ENCODE measurements around the gene AQP9.

AQP9 gene

DNA sequence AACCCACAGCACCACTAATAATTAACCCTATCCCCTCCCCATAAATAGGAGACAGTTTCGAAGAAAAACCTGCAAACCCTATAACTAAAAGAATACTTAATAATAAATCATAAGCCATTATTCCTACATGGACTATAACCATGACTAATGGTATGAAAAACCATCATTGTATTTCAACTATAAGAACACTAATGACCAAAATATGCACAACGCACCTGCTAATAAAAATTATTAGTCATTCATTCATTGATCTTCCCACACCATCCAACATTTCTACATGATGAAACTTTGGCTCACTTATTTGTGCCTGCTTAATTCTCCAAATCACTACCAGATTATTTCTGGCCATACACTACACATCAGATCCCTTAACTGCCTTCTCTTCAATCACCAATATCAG lies 16.6 kb downstream of the AQP9 start:
- H3K4me1 ChIP-seq (ENCODE audit: control insufficient read depth, insufficient read depth, low read length, poor library complexity, severe bottlenecking): no peaks in the 10 kb centered on the region
- no peaks in the 10 kb centered on the region for H3K9me3 ChIP-seq (ENCODE audit: control insufficient read depth, low read length)
- no peak overlapping the region for H3K4me3 ChIP-seq (ENCODE audit: insufficient read depth, low read depth, low read length, poor library complexity, severe bottlenecking)
- no peak for DNase-seq
- H3K36me3 ChIP-seq (ENCODE audit: control insufficient read depth, insufficient read depth, low read length): no peaks in the 10 kb centered on the region
- H3K27ac ChIP-seq (ENCODE audit: insufficient read depth, low read length, poor library complexity, severe bottlenecking): no peak overlapping the region
- no peaks in the 10 kb centered on the region for H3K27me3 ChIP-seq (replicated peaks; ENCODE audit: control insufficient read depth, insufficient read depth, low read length, poor library complexity, severe bottlenecking)

DNA sequence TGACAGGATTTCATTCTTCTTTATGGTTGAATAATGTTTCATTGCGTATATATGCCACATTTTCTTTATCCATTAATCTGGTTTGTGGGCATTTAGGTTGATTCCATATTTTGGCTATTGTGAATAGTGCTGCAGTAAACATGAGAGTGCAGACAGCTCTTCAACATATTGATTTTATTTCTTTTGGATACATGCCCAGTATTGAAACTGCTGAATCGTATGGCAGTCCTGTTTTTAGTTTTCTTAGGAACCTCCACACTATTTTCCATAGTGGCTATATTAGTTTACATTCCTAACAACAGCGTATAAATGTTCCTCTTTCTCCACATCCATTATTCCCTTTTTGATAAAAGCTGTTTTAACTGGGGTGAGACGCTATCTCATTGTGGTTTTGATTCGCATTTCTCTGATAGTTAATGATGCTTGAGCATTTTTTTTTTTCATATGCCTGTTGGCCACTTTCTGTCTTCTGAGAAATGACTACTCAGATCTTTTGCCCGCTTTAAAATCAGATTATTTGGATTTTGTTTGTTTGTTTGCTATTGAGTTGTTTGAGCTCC lies 21.7 kb downstream of the AQP9 start:
- no peaks in the 10 kb centered on the region for H3K9me3 ChIP-seq (ENCODE audit: control insufficient read depth, low read length)

DNA sequence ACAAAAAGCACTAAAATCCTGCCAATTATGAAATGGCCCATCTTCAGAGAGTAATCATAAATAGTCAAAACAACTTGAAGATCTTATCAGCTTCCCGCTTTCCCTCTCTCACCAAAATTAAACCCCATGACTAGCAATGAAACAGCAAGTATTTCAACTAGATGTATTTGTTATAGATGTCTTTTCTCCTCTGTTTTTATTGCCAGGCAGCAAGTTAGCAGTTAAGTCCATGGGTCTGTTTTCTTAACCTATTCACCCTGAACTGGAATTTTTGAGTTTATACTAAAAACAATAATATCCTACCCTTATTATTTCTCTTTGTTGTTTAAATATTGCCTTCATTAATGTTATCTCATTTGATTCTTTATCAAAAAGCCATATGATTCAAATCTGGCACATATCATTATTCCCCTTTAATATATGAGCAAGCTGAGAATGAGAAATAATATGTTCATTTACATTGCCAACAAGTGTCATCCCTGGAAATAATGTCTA lies 23.3 kb downstream of the AQP9 start:
- H3K9me3 ChIP-seq (ENCODE audit: control insufficient read depth, low read length): no peaks in the 10 kb centered on the region
- no peaks in the 10 kb centered on the region for H3K27me3 ChIP-seq (replicated peaks; ENCODE audit: control insufficient read depth, insufficient read depth, low read length, poor library complexity, severe bottlenecking)
- DNase-seq: no peak
- no peaks in the 10 kb centered on the region for H3K36me3 ChIP-seq (ENCODE audit: control insufficient read depth, insufficient read depth, low read length)
- no peak overlapping the region for H3K27ac ChIP-seq (ENCODE audit: insufficient read depth, low read length, poor library complexity, severe bottlenecking)
- no peaks in the 10 kb centered on the region for H3K4me1 ChIP-seq (ENCODE audit: control insufficient read depth, insufficient read depth, low read length, poor library complexity, severe bottlenecking)
- no peak overlapping the region for H3K4me3 ChIP-seq (ENCODE audit: insufficient read depth, low read depth, low read length, poor library complexity, severe bottlenecking)

More for the DNA sequence above, 21.7 kb downstream of the AQP9 start:
- Histone ChIP-seq H3K4me1 (ENCODE audit: control insufficient read depth, insufficient read depth, low read length, poor library complexity, severe bottlenecking) (no peaks in the 10 kb centered on the region), H3K27ac (ENCODE audit: insufficient read depth, low read length, poor library complexity, severe bottlenecking) (no peak overlapping the region), H3K36me3 (ENCODE audit: control insufficient read depth, insufficient read depth, low read length) (no peaks in the 10 kb centered on the region), H3K27me3 (replicated peaks; ENCODE audit: control insufficient read depth, insufficient read depth, low read length, poor library complexity, severe bottlenecking) (no peaks in the 10 kb centered on the region), H3K4me3 (ENCODE audit: insufficient read depth, low read depth, low read length, poor library complexity, severe bottlenecking) (no peak overlapping the region)
- DNase-seq: no peak

DNA sequence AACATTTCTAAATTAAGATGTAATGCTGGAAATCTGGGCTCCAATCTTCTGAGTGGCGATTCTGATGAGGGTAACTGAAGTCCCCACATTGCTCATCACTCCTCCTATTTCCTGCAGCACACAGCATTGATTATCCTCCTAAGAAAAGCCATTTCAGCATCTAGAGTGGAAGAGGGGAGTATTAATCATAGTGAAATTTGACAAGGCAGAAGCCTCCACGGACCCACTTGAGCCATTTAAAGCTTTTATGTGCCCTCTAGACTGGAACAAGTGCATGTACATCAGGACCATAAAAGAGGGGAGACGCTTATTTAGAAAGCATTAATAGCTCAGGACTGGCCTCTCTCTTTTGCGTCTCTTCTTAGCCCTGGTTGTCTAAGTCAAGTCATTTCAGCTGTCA lies 25.8 kb downstream of the AQP9 start:
- Histone ChIP-seq H3K27ac (ENCODE audit: insufficient read depth, low read length, poor library complexity, severe bottlenecking) (no peak overlapping the region), H3K36me3 (ENCODE audit: control insufficient read depth, insufficient read depth, low read length) (no peaks in the 10 kb centered on the region), H3K4me3 (ENCODE audit: insufficient read depth, low read depth, low read length, poor library complexity, severe bottlenecking) (no peak overlapping the region), H3K4me1 (ENCODE audit: control insufficient read depth, insufficient read depth, low read length, poor library complexity, severe bottlenecking) (no peaks in the 10 kb centered on the region), H3K27me3 (replicated peaks; ENCODE audit: control insufficient read depth, insufficient read depth, low read length, poor library complexity, severe bottlenecking) (no peaks in the 10 kb centered on the region), H3K9me3 (ENCODE audit: control insufficient read depth, low read length) (no peaks in the 10 kb centered on the region)
- no peak for DNase-seq

DNA sequence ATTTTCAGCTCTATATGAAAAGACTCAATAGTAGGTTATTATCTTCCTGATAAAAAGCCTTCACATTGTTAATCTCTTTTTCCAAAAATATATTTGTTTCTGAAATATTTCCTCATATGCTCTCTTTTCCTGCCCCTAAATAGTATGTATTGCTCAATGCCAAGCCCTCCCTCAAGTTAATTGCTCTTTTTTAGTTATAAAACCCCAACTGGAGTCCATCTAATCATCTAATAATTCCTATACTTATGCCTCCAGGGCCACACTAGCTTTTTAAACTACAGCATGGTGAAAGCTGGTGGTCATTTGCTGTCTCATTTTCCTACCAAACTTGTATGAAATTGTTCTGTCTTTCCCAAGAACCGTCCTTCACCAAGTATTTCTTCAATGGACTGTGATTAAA lies 26.7 kb downstream of the AQP9 start:
- no peaks in the 10 kb centered on the region for H3K4me1 ChIP-seq (ENCODE audit: control insufficient read depth, insufficient read depth, low read length, poor library complexity, severe bottlenecking)
- no peak for DNase-seq
- H3K4me3 ChIP-seq (ENCODE audit: insufficient read depth, low read depth, low read length, poor library complexity, severe bottlenecking): no peak overlapping the region
- no peaks in the 10 kb centered on the region for H3K27me3 ChIP-seq (replicated peaks; ENCODE audit: control insufficient read depth, insufficient read depth, low read length, poor library complexity, severe bottlenecking)
- H3K36me3 ChIP-seq (ENCODE audit: control insufficient read depth, insufficient read depth, low read length): no peaks in the 10 kb centered on the region
- no peaks in the 10 kb centered on the region for H3K9me3 ChIP-seq (ENCODE audit: control insufficient read depth, low read length)
- no peak overlapping the region for H3K27ac ChIP-seq (ENCODE audit: insufficient read depth, low read length, poor library complexity, severe bottlenecking)

DNA sequence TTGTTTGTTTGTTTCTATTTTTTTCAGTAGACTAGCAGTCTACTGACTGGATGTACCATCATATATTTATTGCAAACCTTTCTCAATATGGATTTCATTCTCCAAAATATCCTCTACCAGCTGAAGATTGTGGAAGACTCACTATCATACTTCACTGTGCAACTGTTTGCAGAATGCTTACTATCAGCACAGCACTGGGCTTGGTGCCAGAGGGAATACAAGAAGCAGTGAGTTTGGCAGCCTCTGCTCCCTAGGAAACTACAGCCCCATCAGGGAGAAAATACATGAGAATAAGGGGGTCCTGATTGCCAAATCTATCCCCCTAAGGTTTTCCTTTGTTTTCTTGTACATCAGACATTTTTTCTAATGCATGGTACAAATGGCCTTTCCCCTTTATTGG lies 27.5 kb downstream of the AQP9 start:
- no peak for DNase-seq
- Histone ChIP-seq H3K27ac (ENCODE audit: insufficient read depth, low read length, poor library complexity, severe bottlenecking) (no peak overlapping the region), H3K27me3 (replicated peaks; ENCODE audit: control insufficient read depth, insufficient read depth, low read length, poor library complexity, severe bottlenecking) (no peaks in the 10 kb centered on the region), H3K4me1 (ENCODE audit: control insufficient read depth, insufficient read depth, low read length, poor library complexity, severe bottlenecking) (no peaks in the 10 kb centered on the region), H3K9me3 (ENCODE audit: control insufficient read depth, low read length) (no peaks in the 10 kb centered on the region), H3K36me3 (ENCODE audit: control insufficient read depth, insufficient read depth, low read length) (no peaks in the 10 kb centered on the region), H3K4me3 (ENCODE audit: insufficient read depth, low read depth, low read length, poor library complexity, severe bottlenecking) (no peak overlapping the region)

DNA sequence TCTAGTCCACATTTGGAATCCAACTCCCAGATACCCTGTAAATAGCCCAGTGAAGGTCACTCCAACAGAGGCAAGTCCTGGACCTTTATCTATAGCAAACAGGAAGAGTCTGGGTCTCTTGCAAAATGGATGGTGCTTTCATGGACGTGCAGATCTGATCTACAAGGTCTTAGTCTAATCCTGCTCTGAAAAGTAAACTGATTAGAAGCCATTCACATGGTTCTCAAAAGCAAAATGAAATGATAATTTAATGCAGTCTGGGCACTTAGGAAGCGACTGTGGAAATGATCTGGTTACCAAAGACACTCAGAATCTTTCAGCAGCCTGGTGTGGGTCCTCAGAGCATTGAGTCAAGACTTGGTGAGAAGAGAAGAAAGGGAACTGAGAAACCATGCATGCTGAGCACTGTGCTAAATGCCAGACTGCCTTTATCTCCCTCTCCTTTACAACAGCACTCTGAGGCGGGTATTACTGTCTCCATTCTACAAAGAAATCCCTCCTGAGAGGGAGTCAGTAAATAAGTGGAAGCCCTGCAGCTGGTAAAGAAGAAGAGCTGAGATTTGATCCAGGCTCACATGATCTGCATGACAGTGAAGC lies 29.0 kb downstream of the AQP9 start:
- Histone ChIP-seq H3K27me3 (replicated peaks; ENCODE audit: control insufficient read depth, insufficient read depth, low read length, poor library complexity, severe bottlenecking) (no peaks in the 10 kb centered on the region), H3K9me3 (ENCODE audit: control insufficient read depth, low read length) (no peaks in the 10 kb centered on the region), H3K36me3 (ENCODE audit: control insufficient read depth, insufficient read depth, low read length) (no peaks in the 10 kb centered on the region), H3K4me3 (ENCODE audit: insufficient read depth, low read depth, low read length, poor library complexity, severe bottlenecking) (no peak overlapping the region), H3K4me1 (ENCODE audit: control insufficient read depth, insufficient read depth, low read length, poor library complexity, severe bottlenecking) (no peaks in the 10 kb centered on the region), H3K27ac (ENCODE audit: insufficient read depth, low read length, poor library complexity, severe bottlenecking) (no peak overlapping the region)
- no peak for DNase-seq

DNA sequence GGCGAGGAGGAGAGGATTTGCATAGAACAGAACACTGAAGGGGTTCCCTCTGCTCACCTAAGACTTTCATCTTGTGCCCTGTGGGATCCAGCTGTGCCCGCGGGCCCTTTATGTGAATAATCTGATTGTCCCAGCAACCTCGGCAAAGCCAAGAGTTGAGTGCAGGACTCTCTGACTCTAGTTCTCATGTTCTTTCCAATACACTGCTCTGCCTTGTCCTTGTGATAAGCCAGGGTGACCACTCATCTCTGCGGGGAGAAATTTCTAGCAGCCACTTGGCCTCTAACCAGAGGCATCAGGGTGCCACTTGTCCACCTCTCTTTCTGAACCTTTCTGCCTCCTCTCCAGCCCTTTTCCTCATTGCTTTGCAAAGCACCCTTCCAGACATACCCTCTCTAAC lies 31.8 kb downstream of the AQP9 start:
- H3K36me3 ChIP-seq (ENCODE audit: control insufficient read depth, insufficient read depth, low read length): no peaks in the 10 kb centered on the region
- DNase-seq: no peak

DNA sequence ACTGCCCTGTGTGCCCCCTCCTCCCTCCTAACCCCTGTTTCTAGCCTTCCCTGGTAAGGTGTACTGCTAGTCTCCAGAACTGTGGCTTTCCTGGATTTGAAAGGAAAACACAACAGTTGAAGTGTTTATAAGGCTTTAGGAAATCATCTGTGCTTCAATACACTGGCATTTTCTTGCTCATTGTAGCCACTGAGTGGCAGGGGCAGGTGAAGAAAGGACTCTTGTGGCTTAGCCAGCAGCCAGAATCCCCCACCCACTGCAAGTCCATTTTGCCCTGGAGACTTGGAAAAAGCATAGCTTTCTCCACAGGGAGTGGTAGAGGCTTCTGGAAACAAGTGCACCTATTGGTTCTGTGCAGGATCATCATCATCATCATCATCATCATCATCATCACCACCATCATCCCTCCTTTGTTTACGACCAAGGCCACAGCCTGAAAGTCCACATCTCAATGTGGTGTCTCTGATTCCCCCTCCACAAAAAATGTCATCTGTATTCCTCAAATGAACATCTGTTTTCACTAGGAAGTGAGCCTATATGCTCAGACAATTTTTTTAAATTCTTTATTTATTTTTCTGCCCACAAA lies 33.4 kb downstream of the AQP9 start:
- Histone ChIP-seq H3K4me3 (ENCODE audit: insufficient read depth, low read depth, low read length, poor library complexity, severe bottlenecking) (no peak overlapping the region), H3K4me1 (ENCODE audit: control insufficient read depth, insufficient read depth, low read length, poor library complexity, severe bottlenecking) (no peaks in the 10 kb centered on the region), H3K27me3 (replicated peaks; ENCODE audit: control insufficient read depth, insufficient read depth, low read length, poor library complexity, severe bottlenecking) (no peaks in the 10 kb centered on the region), H3K36me3 (ENCODE audit: control insufficient read depth, insufficient read depth, low read length) (no peaks in the 10 kb centered on the region), H3K9me3 (ENCODE audit: control insufficient read depth, low read length) (no peaks in the 10 kb centered on the region), H3K27ac (ENCODE audit: insufficient read depth, low read length, poor library complexity, severe bottlenecking) (no peak overlapping the region)
- DNase-seq: no peak

More for the DNA sequence above, 31.8 kb downstream of the AQP9 start:
- Histone ChIP-seq H3K27me3 (replicated peaks; ENCODE audit: control insufficient read depth, insufficient read depth, low read length, poor library complexity, severe bottlenecking) (no peaks in the 10 kb centered on the region), H3K4me3 (ENCODE audit: insufficient read depth, low read depth, low read length, poor library complexity, severe bottlenecking) (no peak overlapping the region), H3K9me3 (ENCODE audit: control insufficient read depth, low read length) (no peaks in the 10 kb centered on the region), H3K4me1 (ENCODE audit: control insufficient read depth, insufficient read depth, low read length, poor library complexity, severe bottlenecking) (no peaks in the 10 kb centered on the region), H3K27ac (ENCODE audit: insufficient read depth, low read length, poor library complexity, severe bottlenecking) (no peak overlapping the region)

DNA sequence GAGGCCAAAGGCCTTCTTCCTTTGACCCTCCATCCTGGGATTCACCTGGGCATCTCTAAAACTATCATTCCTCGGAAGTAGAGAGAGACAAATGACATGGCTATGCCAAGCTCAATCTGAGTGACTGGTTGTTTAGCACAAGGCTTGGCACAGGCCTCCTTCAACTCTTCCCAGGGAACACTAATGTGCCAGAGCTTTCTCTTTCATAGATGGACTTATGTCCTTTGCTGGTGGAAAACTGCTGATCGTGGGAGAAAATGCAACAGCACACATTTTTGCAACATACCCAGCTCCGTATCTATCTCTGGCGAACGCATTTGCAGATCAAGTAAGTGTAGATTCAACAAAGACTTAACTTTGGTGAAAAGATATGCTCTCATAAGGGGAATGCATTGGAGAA lies 36.5 kb downstream of the AQP9 start:
- Histone ChIP-seq H3K27ac (ENCODE audit: insufficient read depth, low read length, poor library complexity, severe bottlenecking) (no peak overlapping the region), H3K27me3 (replicated peaks; ENCODE audit: control insufficient read depth, insufficient read depth, low read length, poor library complexity, severe bottlenecking) (no peaks in the 10 kb centered on the region), H3K9me3 (ENCODE audit: control insufficient read depth, low read length) (no peaks in the 10 kb centered on the region), H3K4me3 (ENCODE audit: insufficient read depth, low read depth, low read length, poor library complexity, severe bottlenecking) (no peak overlapping the region), H3K4me1 (ENCODE audit: control insufficient read depth, insufficient read depth, low read length, poor library complexity, severe bottlenecking) (no peaks in the 10 kb centered on the region), H3K36me3 (ENCODE audit: control insufficient read depth, insufficient read depth, low read length) (no peaks in the 10 kb centered on the region)
- no peak for DNase-seq

Measured in effector memory CD4-positive, alpha-beta T cell (primary cell).